VCaP (cell line): ENCODE results near the gene RNF128.

Experiments used
- H3K27ac ChIP-seq: fragments of 450-650 bp; 2 replicates; pipeline ENCODE4 v1.5.1; 2017
- TF ChIP-seq, protein P1 (sequence below): fragments of 450-650 bp; conservative IDR thresholded peaks from 2 replicates; pipeline ENCODE4 v1.5.1; 2017; ENCODE audit warnings: mild to moderate bottlenecking, moderate library complexity

Gene RNF128

DNA sequence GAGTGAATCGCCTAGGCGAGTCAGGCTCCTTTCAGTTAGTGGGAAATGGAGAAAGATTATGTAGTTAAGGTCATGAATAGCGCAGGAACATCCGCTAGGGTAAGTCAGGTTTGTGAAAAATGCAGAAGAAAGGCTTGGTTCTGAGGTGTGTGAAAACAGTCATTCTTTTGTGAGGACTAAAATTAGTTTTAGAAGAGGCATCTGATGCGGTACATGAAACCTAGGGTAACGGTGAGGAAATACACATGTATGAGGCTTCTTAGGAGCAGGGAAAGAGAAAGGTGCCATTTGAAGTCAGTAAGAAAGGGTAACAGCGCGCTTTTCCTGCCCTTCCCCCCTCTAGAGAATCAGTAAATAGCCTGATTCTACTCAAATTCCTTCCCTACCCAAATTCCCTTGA is 570 bp upstream of the RNF128 start:
- TF ChIP-seq, protein P1, sequence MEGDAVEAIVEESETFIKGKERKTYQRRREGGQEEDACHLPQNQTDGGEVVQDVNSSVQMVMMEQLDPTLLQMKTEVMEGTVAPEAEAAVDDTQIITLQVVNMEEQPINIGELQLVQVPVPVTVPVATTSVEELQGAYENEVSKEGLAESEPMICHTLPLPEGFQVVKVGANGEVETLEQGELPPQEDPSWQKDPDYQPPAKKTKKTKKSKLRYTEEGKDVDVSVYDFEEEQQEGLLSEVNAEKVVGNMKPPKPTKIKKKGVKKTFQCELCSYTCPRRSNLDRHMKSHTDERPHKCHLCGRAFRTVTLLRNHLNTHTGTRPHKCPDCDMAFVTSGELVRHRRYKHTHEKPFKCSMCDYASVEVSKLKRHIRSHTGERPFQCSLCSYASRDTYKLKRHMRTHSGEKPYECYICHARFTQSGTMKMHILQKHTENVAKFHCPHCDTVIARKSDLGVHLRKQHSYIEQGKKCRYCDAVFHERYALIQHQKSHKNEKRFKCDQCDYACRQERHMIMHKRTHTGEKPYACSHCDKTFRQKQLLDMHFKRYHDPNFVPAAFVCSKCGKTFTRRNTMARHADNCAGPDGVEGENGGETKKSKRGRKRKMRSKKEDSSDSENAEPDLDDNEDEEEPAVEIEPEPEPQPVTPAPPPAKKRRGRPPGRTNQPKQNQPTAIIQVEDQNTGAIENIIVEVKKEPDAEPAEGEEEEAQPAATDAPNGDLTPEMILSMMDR: no peak
- no peak overlapping the region for H3K27ac ChIP-seq

DNA sequence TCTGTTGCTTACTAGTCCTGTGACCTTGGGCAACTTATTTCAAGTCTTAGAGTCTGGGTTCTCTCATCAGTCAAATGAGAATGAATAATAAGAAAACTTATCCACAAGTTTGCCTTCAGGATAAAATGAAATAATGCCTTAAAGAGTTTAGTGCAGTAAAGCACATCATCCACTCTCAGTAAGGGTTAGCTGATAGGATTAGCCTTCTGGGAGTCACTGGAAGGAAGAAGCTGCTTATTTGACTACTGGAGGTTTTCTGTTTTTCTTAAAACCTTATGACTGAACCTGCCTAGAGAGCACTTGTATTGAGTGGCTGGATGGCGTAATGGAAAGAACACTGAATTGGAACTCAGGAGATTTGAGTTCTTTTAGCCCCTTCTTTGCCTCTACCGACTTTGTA is 1.8 kb downstream of the RNF128 start:
- H3K27ac ChIP-seq: no peak overlapping the region

DNA sequence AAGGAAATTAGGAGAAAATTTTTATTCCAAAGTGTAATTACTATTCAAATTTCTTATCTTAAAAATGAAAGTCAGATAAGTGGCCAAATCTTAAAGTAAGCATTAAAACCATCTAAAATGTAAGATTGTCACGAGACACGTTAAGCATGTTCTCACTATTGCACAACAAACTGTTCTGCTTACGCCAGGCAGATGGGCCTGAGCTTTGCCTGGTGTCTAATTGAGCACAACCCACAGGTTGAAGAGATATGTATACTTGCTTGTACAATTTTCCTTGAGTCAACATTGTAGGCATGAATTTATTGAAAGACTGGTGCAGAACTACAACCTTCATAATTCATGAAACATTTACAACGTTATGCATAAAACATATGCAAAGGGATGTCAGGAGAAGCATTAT is 3.9 kb downstream of the RNF128 start:
- TF ChIP-seq, protein P1: no peak
- no peak overlapping the region for H3K27ac ChIP-seq

More for the DNA sequence above, 1.8 kb downstream of the RNF128 start:
- TF ChIP-seq, protein P1: no peak

DNA sequence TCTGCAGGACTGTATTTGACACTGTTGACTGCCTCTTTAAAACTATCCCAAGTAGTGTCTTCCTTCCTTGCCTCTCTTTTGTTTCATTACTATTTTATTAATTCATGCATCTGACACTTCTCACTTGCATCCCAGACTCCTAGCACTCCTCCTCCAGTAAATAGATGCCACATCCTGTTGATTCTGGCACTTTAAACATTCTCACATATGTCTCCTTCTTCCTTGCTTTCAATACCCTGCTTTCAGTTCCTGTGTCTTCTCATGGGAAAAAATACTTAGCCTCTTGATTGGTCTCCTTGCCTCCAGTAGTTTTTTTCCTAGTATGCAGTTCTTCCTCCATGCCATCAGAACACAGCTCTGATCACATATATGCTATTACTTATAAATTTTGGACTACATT is 5.1 kb downstream of the RNF128 start:
- TF ChIP-seq, protein P1: no peak
- no peak overlapping the region for H3K27ac ChIP-seq

DNA sequence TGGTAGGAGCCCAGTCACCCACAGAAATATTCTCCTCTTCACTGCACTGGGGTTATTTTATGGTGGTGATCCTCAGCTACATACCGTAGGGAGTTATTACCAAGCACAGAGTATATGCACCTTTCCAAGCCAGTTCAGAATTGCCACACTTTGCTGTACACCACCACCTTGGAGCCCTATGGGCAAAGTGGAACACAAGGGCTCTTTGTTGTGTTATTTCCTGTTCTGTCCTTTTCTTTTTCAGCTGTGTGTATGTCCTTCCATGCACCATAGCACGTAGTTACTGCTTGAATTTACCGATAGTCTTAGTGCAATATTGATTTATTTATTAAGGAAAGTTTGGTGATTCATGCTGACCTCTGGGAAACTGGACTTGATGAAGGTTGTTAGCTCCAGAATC is 8.3 kb downstream of the RNF128 start:
- no peak overlapping the region for H3K27ac ChIP-seq
- TF ChIP-seq, protein P1: no peak

DNA sequence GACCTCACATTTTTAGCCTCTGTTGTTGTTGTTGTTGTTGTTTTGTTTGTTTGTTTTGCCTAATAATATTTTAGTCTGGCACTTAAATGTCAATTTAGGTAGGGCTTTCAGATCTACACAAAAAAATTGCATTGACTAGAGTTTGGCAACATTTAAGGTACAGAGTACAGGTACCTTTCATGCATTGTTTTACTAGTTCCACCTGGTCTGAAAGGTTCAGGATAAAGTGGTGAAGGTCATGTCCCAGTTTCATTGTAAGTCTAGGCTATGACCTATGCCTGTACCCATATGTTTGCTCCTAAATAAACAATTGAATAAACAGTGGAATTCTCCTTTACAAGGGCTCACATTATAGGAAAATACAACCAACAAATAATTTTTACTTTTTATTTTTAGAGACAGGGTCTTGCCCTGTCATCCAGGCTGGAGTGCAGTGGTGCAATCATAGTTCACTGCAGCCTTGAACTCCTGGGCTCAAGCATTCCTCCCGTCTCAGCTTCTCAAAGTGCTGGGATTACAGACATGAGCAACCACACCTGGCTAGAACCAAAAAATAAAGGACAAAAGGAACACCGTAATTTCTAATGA is 13.8 kb downstream of the RNF128 start:
- TF ChIP-seq, protein P1: no peak
- no peak overlapping the region for H3K27ac ChIP-seq

DNA sequence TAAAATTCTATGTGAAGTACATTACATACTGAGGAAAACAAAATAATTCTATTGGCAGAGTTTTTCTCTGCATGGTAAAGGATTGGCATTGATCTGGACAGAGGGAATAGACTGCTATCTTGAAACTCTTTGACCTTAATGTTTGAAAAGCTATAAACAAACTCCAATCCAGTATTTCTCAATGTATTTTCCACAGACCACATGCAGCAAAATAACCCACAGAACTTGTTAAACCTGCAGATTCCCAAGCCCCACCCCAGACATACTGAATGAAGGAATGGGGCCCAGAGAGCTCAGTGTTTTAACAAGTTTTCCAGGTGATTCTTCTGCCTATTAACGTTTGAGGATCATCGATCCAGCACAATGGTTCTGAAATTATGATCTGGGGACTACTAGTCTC is 15.7 kb downstream of the RNF128 start:
- no peak overlapping the region for H3K27ac ChIP-seq
- TF ChIP-seq, protein P1: no peak
